Measurements from ENCODE around the gene LYPD8. TPM values are rescaled to one million over a fixed set of nuclear protein-coding genes. Genes with fewer than 3 reads are reported as not detected.

The LYPD8 gene
- total and polyA plus RNA-seq, 2 experiments from 2014 or later = not detected

- Mint-ChIP-seq H3K4me1 (no peaks in the 10 kb centered on the region), H3K27ac (no peak overlapping the region), H3K9me3 (peaks cover 88% of the 10 kb centered on the region), H3K36me3 (ENCODE audit: low read depth) (peaks cover 40% of the 10 kb centered on the region), H3K4me3 (no peak overlapping the region), H3K27me3 (ENCODE audit: insufficient read depth, low read depth, poor library complexity) (no peaks in the 10 kb centered on the region)
- Histone ChIP-seq H3F3A (replicated peaks; ENCODE audit: low read depth) (no peaks in the 10 kb centered on the region), H3K27me3 (ENCODE audit: insufficient read depth) (no peaks in the 10 kb centered on the region), H3K4me3 (no peak overlapping the region), H3K36me3 (ENCODE audit: insufficient read depth) (peaks cover 14% of the 10 kb centered on the region), H4K20me1 (replicated peaks; ENCODE audit: insufficient read depth) (no peaks in the 10 kb centered on the region), H3K27ac (ENCODE audit: low read depth) (no peak overlapping the region), H3K4me2 (no peak overlapping the region), H3K79me2 (replicated peaks; ENCODE audit: insufficient read depth) (no peaks in the 10 kb centered on the region), H2AFZ (no peak overlapping the region), H3K9me2 (ENCODE audit: insufficient read depth) (no peaks in the 10 kb centered on the region), H3K4me1 (ENCODE audit: insufficient read depth) (no peaks in the 10 kb centered on the region)
- no peak for DNase-seq (ENCODE audit: low spot score)
- no peak for ATAC-seq
- TF ChIP-seq ZNF331 (CRISPR knock-in tag; IDR thresholded peaks at IDR 0.05; ENCODE audit: low read depth) = no peak
- no peak for TF ChIP-seq POLR2AphosphoS5 (IDR thresholded peaks at IDR 0.05; ENCODE audit: low read depth)
- TF ChIP-seq JUNB (IDR thresholded peaks at IDR 0.05; ENCODE audit: unreplicated experiment) = no peak
- TF ChIP-seq EZH2phosphoT487 (IDR thresholded peaks at IDR 0.05; ENCODE audit: unreplicated experiment) = no peak
- no peak for TF ChIP-seq STAT1 (IDR thresholded peaks at IDR 0.05; ENCODE audit: unreplicated experiment)
- no peak for TF ChIP-seq CTCF (conservative IDR thresholded peaks at IDR 0.05; ENCODE audit: low read depth in 2 of 2)
- no peak for TF ChIP-seq REST (IDR thresholded peaks at IDR 0.05; ENCODE audit: unreplicated experiment)
- TF ChIP-seq NANOG (IDR thresholded peaks at IDR 0.05; ENCODE audit: borderline replicate concordance) = no peak
- no peak for TF ChIP-seq CREB1 (CRISPR knock-in tag; IDR thresholded peaks at IDR 0.05; ENCODE audit: low read depth)
- TF ChIP-seq ZNF114 (CRISPR knock-in tag; IDR thresholded peaks at IDR 0.05) = no peak
- TF ChIP-seq ZNF462 (CRISPR knock-in tag; IDR thresholded peaks at IDR 0.05) = no peak
- TF ChIP-seq, protein P1, sequence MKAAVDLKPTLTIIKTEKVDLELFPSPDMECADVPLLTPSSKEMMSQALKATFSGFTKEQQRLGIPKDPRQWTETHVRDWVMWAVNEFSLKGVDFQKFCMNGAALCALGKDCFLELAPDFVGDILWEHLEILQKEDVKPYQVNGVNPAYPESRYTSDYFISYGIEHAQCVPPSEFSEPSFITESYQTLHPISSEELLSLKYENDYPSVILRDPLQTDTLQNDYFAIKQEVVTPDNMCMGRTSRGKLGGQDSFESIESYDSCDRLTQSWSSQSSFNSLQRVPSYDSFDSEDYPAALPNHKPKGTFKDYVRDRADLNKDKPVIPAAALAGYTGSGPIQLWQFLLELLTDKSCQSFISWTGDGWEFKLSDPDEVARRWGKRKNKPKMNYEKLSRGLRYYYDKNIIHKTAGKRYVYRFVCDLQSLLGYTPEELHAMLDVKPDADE (IDR thresholded peaks at IDR 0.05) = no peak
Measured at GRCh38 chr1:248696774-248697173, 58.8 kb downstream of the LYPD8 start.
